H9 (cell line): ENCODE data around the gene GRIK1. TPM values are rescaled to one million over a fixed set of nuclear protein-coding genes. Genes with fewer than 3 reads are reported as not detected.

Experiments
- DNase-seq: peaks from one replicate; pipeline ENCODE4 v3.0.0-alpha.2; 2017
- H2AFZ ChIP-seq: one replicate; pipeline ENCODE4 v1.6.1; 2013; ENCODE audit warnings: mild to moderate bottlenecking, low read length, control low read depth, moderate library complexity
- H2AK5ac ChIP-seq: 2 replicates; pipeline ENCODE4 v1.6.1; 2013; ENCODE audit warnings: low read length, control low read depth, mixed read lengths; ENCODE audit not compliant: insufficient read length
- H2BK120ac ChIP-seq: one replicate; pipeline ENCODE4 v1.6.1; 2013; ENCODE audit warnings: low read depth, mild to moderate bottlenecking, low read length, control low read depth, inconsistent platforms; ENCODE audit not compliant: poor library complexity, severe bottlenecking
- H2BK12ac ChIP-seq: 2 replicates; pipeline ENCODE4 v1.6.1; 2013; ENCODE audit warnings: low read length, control low read depth, mixed read lengths, low read depth; ENCODE audit not compliant: insufficient read length
- H2BK15ac ChIP-seq: 2 replicates; pipeline ENCODE4 v1.6.1; 2013; ENCODE audit warnings: low read depth, low read length, control low read depth
- H2BK20ac ChIP-seq: one replicate; pipeline ENCODE4 v1.6.1; 2013; ENCODE audit warnings: low read depth, mild to moderate bottlenecking, low read length, control low read depth, inconsistent platforms; ENCODE audit not compliant: poor library complexity, severe bottlenecking
- H2BK5ac ChIP-seq: 2 replicates; pipeline ENCODE4 v1.6.1; 2013; ENCODE audit warnings: low read length, control low read depth, mixed read lengths; ENCODE audit not compliant: insufficient read length
- H3K14ac ChIP-seq: 2 replicates; pipeline ENCODE4 v1.6.1; 2013; ENCODE audit warnings: low read length, control low read depth; ENCODE audit not compliant: insufficient read depth
- H3K18ac ChIP-seq: 2 replicates; pipeline ENCODE4 v1.6.1; 2013; ENCODE audit warnings: low read depth, mild to moderate bottlenecking, mixed read lengths, low read length, control low read depth; ENCODE audit not compliant: insufficient read length
- H3K23ac ChIP-seq: 2 replicates; pipeline ENCODE4 v1.6.1; 2013; ENCODE audit warnings: low read length, control low read depth, mixed read lengths, low read depth; ENCODE audit not compliant: insufficient read length
- H3K23me2 ChIP-seq: 2 replicates; pipeline ENCODE4 v1.6.1; 2013; ENCODE audit warnings: low read depth, mild to moderate bottlenecking, mixed read lengths, low read length, control low read depth; ENCODE audit not compliant: insufficient read length, poor library complexity, severe bottlenecking
- H3K27ac ChIP-seq: 2 replicates; pipeline ENCODE4 v1.5.1; 2013; ENCODE audit warnings: low read length, control low read depth, mixed read lengths, low read depth; ENCODE audit not compliant: insufficient read length
- H3K27me3 ChIP-seq: 2 replicates; pipeline ENCODE4 v1.6.1; 2013; ENCODE audit warnings: low read length, control low read depth, inconsistent platforms; ENCODE audit not compliant: insufficient read depth
- H3K4ac ChIP-seq: 2 replicates; pipeline ENCODE4 v1.6.1; 2013; ENCODE audit warnings: low read depth, mild to moderate bottlenecking, control low read depth, inconsistent platforms, low read length, moderate library complexity
- H3K4me1 ChIP-seq: 2 replicates; pipeline ENCODE4 v1.6.1; 2013; ENCODE audit warnings: low read length, control low read depth, inconsistent platforms; ENCODE audit not compliant: insufficient read depth
- H3K4me2 ChIP-seq: 2 replicates; pipeline ENCODE4 v1.6.1; 2013; ENCODE audit warnings: low read length, control low read depth, mixed read lengths; ENCODE audit not compliant: insufficient read length, insufficient read depth
- H3K56ac ChIP-seq: 2 replicates; pipeline ENCODE4 v1.6.1; 2013; ENCODE audit warnings: low read depth, mild to moderate bottlenecking, mixed read lengths, low read length, control low read depth; ENCODE audit not compliant: insufficient read length
- H3K79me1 ChIP-seq: 2 replicates; pipeline ENCODE4 v1.6.1; 2013; ENCODE audit warnings: low read depth, mild to moderate bottlenecking, moderate library complexity, low read length, control low read depth, inconsistent platforms; ENCODE audit not compliant: insufficient read depth, poor library complexity, severe bottlenecking
- H3K79me2 ChIP-seq: 2 replicates; pipeline ENCODE4 v1.6.1; 2013; ENCODE audit warnings: low read length, control low read depth, inconsistent platforms; ENCODE audit not compliant: insufficient read depth
- H3K9ac ChIP-seq: 2 replicates; pipeline ENCODE4 v1.6.1; 2013; ENCODE audit warnings: low read length, control low read depth, mixed read lengths; ENCODE audit not compliant: insufficient read length; ENCODE audit errors: extremely low read depth
- H3K9me3 ChIP-seq: one replicate; pipeline ENCODE4 v1.6.1; 2013; ENCODE audit warnings: low read depth, low read length, inconsistent platforms; ENCODE audit not compliant: control insufficient read depth
- H3T11ph ChIP-seq: one replicate; pipeline ENCODE4 v1.6.1; 2013; ENCODE audit warnings: mild to moderate bottlenecking, low read length, control low read depth, inconsistent platforms
- H4K20me1 ChIP-seq: one replicate; pipeline ENCODE4 v1.6.1; 2013; ENCODE audit not compliant: control insufficient read depth, insufficient read length, insufficient read depth
- H4K5ac ChIP-seq: 2 replicates; pipeline ENCODE4 v1.6.1; 2013; ENCODE audit warnings: low read depth, mild to moderate bottlenecking, mixed read lengths, low read length, control low read depth; ENCODE audit not compliant: insufficient read length
- H4K8ac ChIP-seq: replicated peaks from 2 replicates; pipeline ENCODE4 v1.6.1; 2013; ENCODE audit warnings: low read length, control low read depth, mixed read lengths, low read depth; ENCODE audit not compliant: insufficient read length
- H4K91ac ChIP-seq: 2 replicates; pipeline ENCODE4 v1.6.1; 2013; ENCODE audit warnings: low read depth, mild to moderate bottlenecking, moderate library complexity, mixed read lengths, low read length, control low read depth; ENCODE audit not compliant: insufficient read length
- H3K27ac Mint-ChIP-seq, 3 experiments: 2 replicates in 2 of 3; 3 replicates in 1 of 3; pipeline ENCODE4 v1.8.0; 2020 to 2021; ENCODE audit warnings: mixed read lengths in 3 of 3, mild to moderate bottlenecking in 1 of 3, moderate library complexity in 1 of 3
- H3K27me3 Mint-ChIP-seq: 2 replicates; pipeline ENCODE4 v1.8.0; 2021; ENCODE audit warnings: low read depth, mild to moderate bottlenecking, moderate library complexity, mixed read lengths
- H3K36me3 Mint-ChIP-seq, 3 experiments: 2 replicates in 2 of 3; 3 replicates in 1 of 3; pipeline ENCODE4 v1.8.0; 2020 to 2021; ENCODE audit warnings: low read depth in 3 of 3, mixed read lengths in 3 of 3; ENCODE audit not compliant: insufficient read depth in 1 of 3
- H3K4me1 Mint-ChIP-seq, 2 experiments: 2 replicates each; pipeline ENCODE4 v1.8.0; 2020; ENCODE audit warnings: mixed read lengths in 2 of 2
- H3K4me3 Mint-ChIP-seq, 2 experiments: 2 replicates in 1 of 2; 3 replicates in 1 of 2; pipeline ENCODE4 v1.8.0; 2020 to 2021; ENCODE audit warnings: mild to moderate bottlenecking in 2 of 2, mixed read lengths in 2 of 2, moderate library complexity in 1 of 2
- H3K9me3 Mint-ChIP-seq, 2 experiments: 2 replicates in 1 of 2; 3 replicates in 1 of 2; pipeline ENCODE4 v1.8.0; 2020; ENCODE audit warnings: mild to moderate bottlenecking in 2 of 2, mixed read lengths in 2 of 2, moderate library complexity in 1 of 2
- CTCF ChIP-seq: fragments of 200-600 bp; sonication (generic); conservative IDR thresholded peaks from 3 replicates; pipeline ENCODE4 v1.8.0; 2021; ENCODE audit warnings: antibody characterized with exemption, mild to moderate bottlenecking
- whole genome bisulfite sequencing: extraction: QIAGEN DNeasy Blood & Tissue Kit; methylation state at CpG from one replicate; pipeline ENCODE4 v1.1.7; 2013; ENCODE audit warnings: missing lambda C conversion rate, low lambda C conversion rate, mixed read lengths; ENCODE audit not compliant: insufficient read length; ENCODE audit errors: extremely low coverage; 5-methylcytosine and 5-hydroxymethylcytosine counted together
- total RNA-seq: library from RNA; stranded (reverse); gene quantifications from 2 replicates; pipeline ENCODE4 v1.2.1, GENCODE V29; 2021

GRIK1 gene
- total RNA-seq, 1 experiment from 2014 or later: not detected

GRCh38 chr21:29645666-29646553 lies 293.9 kb downstream of the GRIK1 start:
- no CpG with 5 or more reads among the region's 3 CpGs for WGBS

More at GRCh38 chr21:29645666-29646553, 293.9 kb downstream of the GRIK1 start:
- Mint-ChIP-seq H3K4me3 (no peak overlapping the region), H3K36me3 (no peaks in the 10 kb centered on the region), H3K27ac (no peak overlapping the region), H3K4me1 (no peaks in the 10 kb centered on the region), H3K9me3 (no peaks in the 10 kb centered on the region), H3K27me3 (no peaks in the 10 kb centered on the region)
- Histone ChIP-seq H2BK120ac (no peak overlapping the region), H3K14ac (no peak overlapping the region), H2BK5ac (no peak overlapping the region), H3K27me3 (no peaks in the 10 kb centered on the region), H3K23me2 (no peaks in the 10 kb centered on the region), H2BK20ac (no peak overlapping the region), H3K23ac (no peak overlapping the region), H3K4me2 (no peak overlapping the region), H4K20me1 (no peaks in the 10 kb centered on the region), H3K79me2 (no peaks in the 10 kb centered on the region), H2BK15ac (no peak overlapping the region), H3K9ac (no peak overlapping the region), H4K91ac (no peak overlapping the region), H3K79me1 (no peaks in the 10 kb centered on the region), H3K4ac (no peak overlapping the region), H3K27ac (no peak overlapping the region), H2AFZ (no peak overlapping the region), H4K8ac (no peak overlapping the region), H3K18ac (no peak overlapping the region), H2BK12ac (no peak overlapping the region), H3T11ph (no peak overlapping the region), H2AK5ac (no peak overlapping the region), H3K56ac (no peak overlapping the region), H3K4me1 (no peaks in the 10 kb centered on the region), H3K9me3 (no peaks in the 10 kb centered on the region), H4K5ac (no peak overlapping the region)
- DNase-seq: no peak
- TF ChIP-seq CTCF: no peak
